Mucosa of descending colon (tissue), 3 donors: ENCODE data around the gene GFOD1. TPM values are rescaled to one million over a fixed set of nuclear protein-coding genes. Genes with fewer than 3 reads are reported as not detected.
A peak's percentile ranks its signal among the peaks of the same experiment; 100 is the strongest.

Experiments used
- ATAC-seq: fragments of 200-7000 bp; cut with Tn5 transposase; one replicate; pipeline ENCODE4 v1.9.1; 2020; ENCODE audit warnings: mild to moderate bottlenecking, moderate library complexity
- DNase-seq, 3 donors: peaks; one replicate each; pipeline ENCODE4 v3.0.0-alpha.2; 2020
- H3K36me3 ChIP-seq: fragments of 200-600 bp; one replicate; pipeline ENCODE4 v1.8.0; 2021; ENCODE audit warnings: low read depth, mild to moderate bottlenecking
- H3K4me1 ChIP-seq: fragments of 200-600 bp; one replicate; pipeline ENCODE4 v1.8.0; 2021; ENCODE audit warnings: low read depth, mild to moderate bottlenecking
- H3K4me3 ChIP-seq: fragments of 200-600 bp; one replicate; pipeline ENCODE4 v1.8.0; 2021; ENCODE audit warnings: mild to moderate bottlenecking
- H3K9me3 ChIP-seq: fragments of 200-600 bp; one replicate; pipeline ENCODE4 v1.8.0; 2021; ENCODE audit warnings: mild to moderate bottlenecking
- CTCF ChIP-seq: fragments of 200-600 bp; IDR thresholded peaks from one replicate; pipeline ENCODE4 v1.8.0; 2022; ENCODE audit warnings: antibody characterized with exemption, mild to moderate bottlenecking
- intact Hi-C, 2 donors: fragments of 100-400 bp; cut with DNase I in 1 of 2; cut with micrococcal nuclease in 1 of 2; formaldehyde crosslinking; loops; one replicate each; pipeline versions ENCODE4 v1.11.0 to v1.11.1; 2022; cut with DNase I, micrococcal nuclease
- total RNA-seq, 3 donors: library from RNA; stranded (reverse); fragmentation: NEBNext Ultra II Directional in 2 of 3; extraction: Animal tissue kit (Norgen Biotek cat#: 25700) in 2 of 3; gene quantifications; one replicate each; pipeline versions ENCODE4 v1.2.1 to v1.2.4, GENCODE V29; 2021 to 2023
- donor health status: DM: no; HTN: no; CAD: no; lungs with moderate emphysema.
- donor health status: DM: no; HTN: no; CAD: no.
- donor health status: DM: no; HTN: yes; CAD: no.

Gene GFOD1
- total RNA-seq, 3 donors from 2014 or later: 10.4 to 22.4 (median 13.2) TPM

- intact Hi-C loops: no loop called here
- H3K36me3 ChIP-seq: no peaks in the 10 kb centered on the region
- no peak for TF ChIP-seq CTCF
- H3K9me3 ChIP-seq: no peaks in the 10 kb centered on the region
- H3K4me3 ChIP-seq: no peak overlapping the region
- DNase-seq: no peak
- peaks cover 2% of the 10 kb centered on the region for H3K4me1 ChIP-seq
- ATAC-seq: no peak
These were observed 75.2 kb downstream of the GFOD1 start for GRCh38 chr6:13412211-13412610.

GRCh38 chr6:13411484-13411883, 75.9 kb downstream of the GFOD1 start:
- ATAC-seq: no peak
- Histone ChIP-seq H3K36me3 (no peaks in the 10 kb centered on the region), H3K4me1 (peaks cover 2% of the 10 kb centered on the region), H3K4me3 (no peak overlapping the region), H3K9me3 (no peaks in the 10 kb centered on the region)
- no peak for DNase-seq
- TF ChIP-seq CTCF: no peak
- intact Hi-C loops: no loop called here

- ATAC-seq (no peak), DNase-seq (no peak)
- peaks cover 2% of the 10 kb centered on the region for H3K4me1 ChIP-seq
- H3K36me3 ChIP-seq: no peaks in the 10 kb centered on the region
- no peaks in the 10 kb centered on the region for H3K9me3 ChIP-seq
- TF ChIP-seq CTCF: no peak
- H3K4me3 ChIP-seq: no peak overlapping the region
- intact Hi-C loops: no loop called here
These were observed 77.4 kb downstream of the GFOD1 start for GRCh38 chr6:13409991-13410390.

GRCh38 chr6:13407709-13408695, 79.4 kb downstream of the GFOD1 start:
- ATAC-seq (peak; percentile 41), DNase-seq (no peak)
- intact Hi-C loops: no loop called here
- peaks cover 1% of the 10 kb centered on the region for H3K4me1 ChIP-seq
- H3K9me3 ChIP-seq: no peaks in the 10 kb centered on the region
- no peaks in the 10 kb centered on the region for H3K36me3 ChIP-seq
- no peak overlapping the region for H3K4me3 ChIP-seq
- no peak for TF ChIP-seq CTCF

- intact Hi-C loops: no loop called here
- no peaks in the 10 kb centered on the region for H3K36me3 ChIP-seq
- DNase-seq (no peak), ATAC-seq (no peak)
- no peaks in the 10 kb centered on the region for H3K4me1 ChIP-seq
- no peaks in the 10 kb centered on the region for H3K9me3 ChIP-seq
- no peak overlapping the region for H3K4me3 ChIP-seq
- TF ChIP-seq CTCF: no peak
These were observed 80.1 kb downstream of the GFOD1 start for GRCh38 chr6:13407368-13407708.
